Neural cell (in vitro differentiated cells): ENCODE data around the gene SPINK9. TPM values are rescaled to one million over a fixed set of nuclear protein-coding genes. Genes with fewer than 3 reads are reported as not detected.

Experiments
- H2AFZ ChIP-seq: fragments of 200-600, 300-800 bp; sonication (generic), shearing (Covaris generic); 2 replicates; pipeline ENCODE4 v1.6.0; 2014; ENCODE audit warnings: low read depth, mild to moderate bottlenecking, antibody characterized with exemption, low read length, moderate library complexity
- H3F3A ChIP-seq: fragments of 200-600 bp; shearing (Covaris generic); 2 replicates; pipeline ENCODE4 v1.6.1; 2016; ENCODE audit warnings: mild to moderate bottlenecking, moderate library complexity, mixed read lengths, antibody characterized with exemption, low read length; ENCODE audit not compliant: insufficient read depth, poor library complexity, severe bottlenecking
- H3K27ac ChIP-seq: fragments of 200-600, 300-800 bp; sonication (generic), shearing (Covaris generic); 2 replicates; pipeline ENCODE4 v1.5.1; 2014; ENCODE audit warnings: mild to moderate bottlenecking, low read length, moderate library complexity
- H3K27me3 ChIP-seq: fragments of 300-800, 200-600 bp; sonication (generic), shearing (Covaris generic); 2 replicates; pipeline ENCODE4 v1.6.0; 2014; ENCODE audit warnings: mild to moderate bottlenecking, low read depth, low read length, moderate library complexity; ENCODE audit not compliant: insufficient read depth
- H3K36me3 ChIP-seq: fragments of 300-800, 200-600 bp; sonication (generic), shearing (Covaris generic); 2 replicates; pipeline ENCODE4 v1.5.1; 2014; ENCODE audit warnings: mild to moderate bottlenecking, antibody characterized with exemption, low read length, moderate library complexity; ENCODE audit not compliant: insufficient read depth
- H3K4me2 ChIP-seq: fragments of 300-800, 200-600 bp; sonication (generic), shearing (Covaris generic); 2 replicates; pipeline ENCODE4 v1.6.0; 2014; ENCODE audit warnings: mild to moderate bottlenecking, low read length
- H3K4me3 ChIP-seq: fragments of 300-800, 200-600 bp; sonication (generic), shearing (Covaris generic); 2 replicates; pipeline ENCODE4 v1.5.1; 2014; ENCODE audit warnings: mild to moderate bottlenecking, low read length, moderate library complexity
- H3K79me2 ChIP-seq: fragments of 200-600 bp; shearing (Covaris generic); replicated peaks from 2 replicates; pipeline ENCODE4 v1.6.0; 2014; ENCODE audit warnings: mild to moderate bottlenecking, low read length, moderate library complexity; ENCODE audit not compliant: insufficient read depth
- H3K9ac ChIP-seq: fragments of 300-800, 200-600 bp; sonication (generic), shearing (Covaris generic); 2 replicates; pipeline ENCODE4 v1.6.1; 2016; ENCODE audit warnings: mild to moderate bottlenecking, low read length, mixed read lengths
- H3K9me2 ChIP-seq: fragments of 200-600 bp; shearing (Covaris generic); 2 replicates; pipeline ENCODE4 v1.6.1; 2016; ENCODE audit warnings: mild to moderate bottlenecking, low read length, mixed read lengths; ENCODE audit not compliant: insufficient read depth
- H3K9me3 ChIP-seq: fragments of 200-600, 300-800 bp; sonication (generic), shearing (Covaris generic); 2 replicates; pipeline ENCODE4 v1.6.1; 2016; ENCODE audit warnings: mild to moderate bottlenecking, mixed run types, low read length, moderate library complexity, mixed read lengths
- H4K20me1 ChIP-seq: fragments of 200-600 bp; shearing (Covaris generic); 2 replicates; pipeline ENCODE4 v1.6.1; 2016; ENCODE audit warnings: mild to moderate bottlenecking, mixed run types; ENCODE audit not compliant: insufficient read depth
- CTCF ChIP-seq: fragments of 450-650 bp; IDR thresholded peaks from 2 replicates; pipeline ENCODE4 v1.5.1; 2014; ENCODE audit warnings: antibody characterized with exemption, mild to moderate bottlenecking, moderate library complexity; ENCODE audit not compliant: poor library complexity, severe bottlenecking
- EP300 ChIP-seq: fragments of 450-650 bp; conservative IDR thresholded peaks from 2 replicates; pipeline ENCODE4 v1.6.1; 2014; ENCODE audit warnings: antibody characterized with exemption, mild to moderate bottlenecking, moderate library complexity; ENCODE audit not compliant: poor library complexity, severe bottlenecking
- EZH2 ChIP-seq: fragments of 200-600, 300-800 bp; shearing (Covaris generic), sonication (generic); IDR thresholded peaks from 2 replicates; pipeline ENCODE4 v1.6.1; 2014; ENCODE audit warnings: antibody characterized with exemption, low read length, borderline replicate concordance, mild to moderate bottlenecking; ENCODE audit not compliant: insufficient read depth, poor library complexity, severe bottlenecking
- MXI1 ChIP-seq: fragments of 450-650 bp; conservative IDR thresholded peaks from 2 replicates; pipeline ENCODE4 v1.6.1; 2014; ENCODE audit warnings: antibody characterized with exemption, mild to moderate bottlenecking; ENCODE audit not compliant: poor library complexity, severe bottlenecking
- POLR2AphosphoS5 ChIP-seq: IDR thresholded peaks from 2 replicates; pipeline ENCODE4 v1.6.1; 2012
- RAD21 ChIP-seq: fragments of 450-650 bp; conservative IDR thresholded peaks from 2 replicates; pipeline ENCODE4 v1.6.1; 2014; ENCODE audit warnings: antibody characterized with exemption, mild to moderate bottlenecking, moderate library complexity
- REST ChIP-seq: IDR thresholded peaks from 2 replicates; pipeline ENCODE4 v1.6.1; 2012; ENCODE audit warnings: borderline replicate concordance
- SMC3 ChIP-seq: fragments of 450-650 bp; conservative IDR thresholded peaks from 2 replicates; pipeline ENCODE4 v1.6.1; 2014; ENCODE audit warnings: antibody characterized with exemption, mild to moderate bottlenecking, moderate library complexity; ENCODE audit not compliant: poor library complexity
- TAF1 ChIP-seq: IDR thresholded peaks from 2 replicates; pipeline ENCODE4 v1.6.1; 2012; ENCODE audit warnings: low read depth
- polyA plus RNA-seq: library from polyadenylated mRNA; depleted of rRNA; stranded (reverse); fragments of >200 nt; gene quantifications from 2 replicates; pipeline ENCODE4 v1.2.3, GENCODE V29; 2014

The SPINK9 gene
- polyA plus RNA-seq, 1 donor from 2014 or later: not detected

GRCh38 chr5:148381906-148382305, 46.5 kb downstream of the SPINK9 start:
- no peaks in the 10 kb centered on the region for H3K27me3 ChIP-seq
- H3K4me2 ChIP-seq: peak overlapping the region; percentile 86
- H3K4me3 ChIP-seq: peak overlapping the region; percentile 83
- no peak overlapping the region for H3K9ac ChIP-seq
- H4K20me1 ChIP-seq: no peaks in the 10 kb centered on the region
- no peak overlapping the region for H2AFZ ChIP-seq
- H3F3A ChIP-seq: no peaks in the 10 kb centered on the region
- H3K27ac ChIP-seq: no peak overlapping the region
- peaks cover 31% of the 10 kb centered on the region for H3K79me2 ChIP-seq
- TF ChIP-seq EZH2 (no peak), EP300 (no peak), POLR2AphosphoS5 (no peak), CTCF (no peak)
- H3K9me2 ChIP-seq: no peaks in the 10 kb centered on the region
- H3K9me3 ChIP-seq: no peaks in the 10 kb centered on the region
- no peaks in the 10 kb centered on the region for H3K36me3 ChIP-seq

GRCh38 chr5:148382961-148383360, 47.6 kb downstream of the SPINK9 start:
- Histone ChIP-seq H3K27ac (peak overlapping the region; percentile 90), H3K9ac (peak overlapping the region; percentile 94), H3K4me3 (peak overlapping the region; percentile 83), H4K20me1 (no peaks in the 10 kb centered on the region), H2AFZ (peak overlapping the region; percentile 93), H3K27me3 (no peaks in the 10 kb centered on the region), H3K9me2 (no peaks in the 10 kb centered on the region), H3K79me2 (peaks cover 35% of the 10 kb centered on the region), H3F3A (no peaks in the 10 kb centered on the region), H3K4me2 (peak overlapping the region; percentile 86), H3K36me3 (no peaks in the 10 kb centered on the region), H3K9me3 (no peaks in the 10 kb centered on the region)
- TF ChIP-seq MXI1: no peak
- TF ChIP-seq RAD21: no peak

- peak within 1 kb of the TSS; percentile 93 for H2AFZ ChIP-seq
- no peaks in the 10 kb centered on the region for H4K20me1 ChIP-seq
- H3K27me3 ChIP-seq: no peaks in the 10 kb centered on the region
- H3K36me3 ChIP-seq: no peaks in the 10 kb centered on the region
- H3K79me2 ChIP-seq: peaks cover 39% of the 10 kb centered on the region
- H3K4me3 ChIP-seq: peak within 1 kb of the TSS; percentile 83
- peak within 1 kb of the TSS; percentile 94 for H3K9ac ChIP-seq
- H3K9me2 ChIP-seq: no peaks in the 10 kb centered on the region
- TF ChIP-seq CTCF (peak; percentile 58), MXI1 (peak; percentile 83), SMC3 (peak; percentile 56), TAF1 (no peak), POLR2AphosphoS5 (peak; percentile 100), REST (no peak), RAD21 (no peak), EP300 (peak; percentile 74), EZH2 (no peak)
- no peaks in the 10 kb centered on the region for H3F3A ChIP-seq
- H3K27ac ChIP-seq: peak within 1 kb of the TSS; percentile 90
- peak within 1 kb of the TSS; percentile 96 for H3K4me2 ChIP-seq
- H3K9me3 ChIP-seq: no peaks in the 10 kb centered on the region
Measured at GRCh38 chr5:148383564-148384379, 48.4 kb downstream of the SPINK9 start, which contains the start of gene FBXO38. TSS of gene FBXO38 (plus strand) at chr5:148383958. CDS start at chr5:148394777, 10,819 bp downstream.
